Upper lobe of left lung (tissue), 4 donors: ENCODE results near the gene PCDHGA12.
"Not testable (repeated sequence)": the region's sequence is repeated elsewhere in the genome, so short reads cannot be mapped to it uniquely, and the experiment has no call there.

Experiments used
- CTCF ChIP-seq, 6 experiments: fragments of 450-650 bp in 4 of 6; fragments of 200-600 bp in 2 of 6; sonication (generic) in 2 of 6; IDR thresholded peaks; one replicate each; pipeline ENCODE4 v1.5.1; 2016 to 2019; ENCODE audit warnings: antibody characterized with exemption in 6 of 6
- EP300 ChIP-seq, 4 donors: sonication (generic); formaldehyde crosslinking; IDR thresholded peaks; one replicate each; pipeline ENCODE4 v1.5.1; 2017; ENCODE audit warnings: antibody characterized with exemption in 4 of 4, control low read depth in 2 of 4
- POLR2A ChIP-seq, 4 donors: fragments of 450-650 bp; IDR thresholded peaks; one replicate each; pipeline ENCODE4 v1.5.1; 2016 to 2017; ENCODE audit warnings: antibody characterized with exemption in 4 of 4, mild to moderate bottlenecking in 2 of 4
- POLR2AphosphoS5 ChIP-seq, 2 donors: sonication (generic); formaldehyde crosslinking; IDR thresholded peaks; one replicate each; pipeline ENCODE4 v1.5.1; 2017; ENCODE audit warnings: antibody characterized with exemption in 2 of 2

- TF ChIP-seq CTCF, POLR2AphosphoS5, POLR2A, EP300 (IDR thresholded peaks at IDR 0.05): not testable (repeated sequence)
Measured at GRCh38 chr5:141432308-141432707, 2.0 kb downstream of the PCDHGA12 start.
